GM12891 (cell line): ENCODE results near the gene KIFC3.

Experiments
- POLR2A ChIP-seq: IDR thresholded peaks from 2 replicates; pipeline ENCODE4 v1.6.1; 2011; ENCODE audit warnings: low read depth, low read length, control low read depth
- SPI1 ChIP-seq: IDR thresholded peaks from 2 replicates; pipeline ENCODE4 v1.6.1; 2011; ENCODE audit warnings: low read depth, low read length, control low read depth

GRCh38 chr16:57722651-57723050, 79.6 kb downstream of the KIFC3 start:
- TF ChIP-seq SPI1 = no peak
- no peak for TF ChIP-seq POLR2A
